Mesodermal cell (in vitro differentiated cells): ENCODE measurements around the gene OTOG.

ENCODE experiments used
- H3K27ac ChIP-seq: 2 replicates; pipeline ENCODE4 v1.7.0; 2013; ENCODE audit warnings: mild to moderate bottlenecking, low read depth, low read length, moderate library complexity; ENCODE audit not compliant: severe bottlenecking
- H3K36me3 ChIP-seq: 2 replicates; pipeline ENCODE4 v1.7.1; 2013; ENCODE audit warnings: mild to moderate bottlenecking, low read length, moderate library complexity; ENCODE audit not compliant: control insufficient read depth, insufficient read depth
- H3K4me1 ChIP-seq: one replicate; pipeline ENCODE4 v1.7.1; 2013; ENCODE audit warnings: mild to moderate bottlenecking, low read length; ENCODE audit not compliant: insufficient read depth, control insufficient read depth, poor library complexity, severe bottlenecking
- H3K4me3 ChIP-seq: 2 replicates; pipeline ENCODE4 v1.7.0; 2013; ENCODE audit warnings: low read length, control low read depth, mild to moderate bottlenecking; ENCODE audit not compliant: insufficient read depth, poor library complexity, severe bottlenecking; ENCODE audit errors: extremely low read depth
- H3K9me3 ChIP-seq: 2 replicates; pipeline ENCODE4 v1.7.1; 2013; ENCODE audit warnings: mild to moderate bottlenecking, low read length, moderate library complexity; ENCODE audit not compliant: control insufficient read depth
- WGBS, 2 experiments: methylation state at CpG; one replicate each; pipeline ENCODE4 v1.1.5; 2013; ENCODE audit warnings: missing lambda C conversion rate in 2 of 2; ENCODE audit not compliant: insufficient coverage in 2 of 2; 5-methylcytosine and 5-hydroxymethylcytosine counted together

Gene OTOG

DNA sequence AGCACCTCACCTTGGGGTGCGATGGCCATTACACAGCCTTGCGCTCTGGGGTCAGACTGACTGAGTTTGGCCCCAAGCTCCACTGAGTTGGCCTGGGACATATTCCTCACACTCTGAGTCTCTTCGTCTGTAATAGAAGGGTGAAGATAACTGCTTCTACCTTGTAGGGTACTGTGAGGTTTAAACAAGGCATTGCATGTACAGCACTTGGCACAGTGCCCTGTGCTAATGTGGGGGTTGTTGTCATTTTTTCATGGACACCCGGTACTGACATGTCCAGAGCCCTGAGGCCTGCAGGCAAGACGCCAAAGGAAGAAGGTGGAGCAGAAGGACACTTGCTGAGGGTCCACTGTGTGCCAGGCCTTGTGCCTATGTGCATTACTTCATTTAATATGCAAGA, 50.7 kb downstream of the OTOG start:
- H3K9me3 ChIP-seq, result no peaks in the 10 kb centered on the region
- 62 to 74% methylated on average over 4 to 5 of the region's 5 CpGs for WGBS, 2 experiments

DNA sequence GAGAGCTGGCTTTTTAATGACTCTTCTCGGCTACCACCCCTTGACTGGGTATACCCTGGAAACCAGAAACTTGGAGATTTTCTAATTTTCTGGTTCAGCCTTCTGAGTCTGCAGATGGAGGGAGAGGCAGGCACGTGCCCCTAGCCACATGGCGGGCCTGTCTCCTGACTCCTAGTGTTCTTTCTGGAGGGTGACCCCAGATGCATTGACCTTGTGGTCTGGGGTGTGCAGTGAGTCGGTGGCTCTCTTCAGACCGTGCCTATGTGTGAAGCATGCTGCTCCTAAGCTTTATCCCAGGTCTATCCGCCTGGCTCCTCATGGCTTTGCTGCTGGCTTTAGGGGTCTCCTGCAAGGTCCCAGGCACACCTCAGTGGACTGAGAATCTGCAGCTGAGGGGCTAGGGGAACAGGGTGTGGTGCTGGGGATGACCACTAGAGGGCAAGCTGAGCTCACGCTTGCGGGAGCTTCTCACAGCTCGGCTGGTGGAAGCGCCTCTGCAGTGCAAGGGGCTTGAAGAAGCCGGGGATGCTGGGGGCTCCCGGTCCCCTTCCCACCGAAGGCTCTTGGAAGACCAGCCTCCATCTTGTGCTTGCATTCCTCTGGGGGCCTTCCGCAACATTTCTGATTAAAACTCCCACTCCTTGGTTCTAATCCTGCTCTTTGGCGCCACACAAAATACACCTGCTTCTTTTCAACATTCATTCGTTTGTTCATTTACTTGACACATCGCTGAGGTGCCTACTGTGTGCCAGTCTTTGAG, 51.8 kb downstream of the OTOG start:
- 28 to 33% methylated on average over 16 of the region's 17 CpGs for WGBS, 2 experiments
- H3K4me1 ChIP-seq, result no peaks in the 10 kb centered on the region
- H3K36me3 ChIP-seq, result no peaks in the 10 kb centered on the region
- H3K27ac ChIP-seq, result no peak overlapping the region
- H3K9me3 ChIP-seq, result no peaks in the 10 kb centered on the region
- no peak overlapping the region for H3K4me3 ChIP-seq

More for the DNA sequence above, 50.7 kb downstream of the OTOG start:
- no peak overlapping the region for H3K4me3 ChIP-seq
- no peaks in the 10 kb centered on the region for H3K36me3 ChIP-seq
- H3K4me1 ChIP-seq, result no peaks in the 10 kb centered on the region
- H3K27ac ChIP-seq, result no peak overlapping the region

DNA sequence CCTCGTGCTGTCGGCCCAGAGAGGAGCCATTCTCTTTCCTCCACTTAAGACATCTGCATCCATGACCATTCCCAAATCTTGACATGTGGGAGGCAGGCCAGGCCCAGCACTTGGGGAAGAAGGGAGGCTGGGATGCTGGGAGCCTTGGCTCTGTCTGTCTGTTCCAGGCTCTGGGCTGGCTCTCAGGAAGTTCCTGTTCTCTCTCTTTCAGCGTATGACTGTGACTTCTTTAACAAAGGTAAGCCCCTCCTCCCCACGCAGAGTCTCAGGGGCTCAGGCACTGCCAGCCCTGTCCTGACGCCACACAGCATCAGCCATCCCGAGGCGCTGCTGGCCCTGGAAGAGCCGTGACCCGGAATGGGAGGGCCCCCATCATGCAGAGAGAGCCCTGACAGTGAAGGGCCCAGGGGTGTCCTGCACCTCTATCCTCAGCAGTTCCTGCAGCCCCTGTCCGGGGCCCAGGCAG, 52.4 kb downstream of the OTOG start:
- no peaks in the 10 kb centered on the region for H3K4me1 ChIP-seq
- H3K27ac ChIP-seq, result no peak overlapping the region
- no peaks in the 10 kb centered on the region for H3K9me3 ChIP-seq
- no peak overlapping the region for H3K4me3 ChIP-seq
- H3K36me3 ChIP-seq, result no peaks in the 10 kb centered on the region
- 71 to 72% methylated on average over 6 to 7 of the region's 10 CpGs for WGBS, 2 experiments

DNA sequence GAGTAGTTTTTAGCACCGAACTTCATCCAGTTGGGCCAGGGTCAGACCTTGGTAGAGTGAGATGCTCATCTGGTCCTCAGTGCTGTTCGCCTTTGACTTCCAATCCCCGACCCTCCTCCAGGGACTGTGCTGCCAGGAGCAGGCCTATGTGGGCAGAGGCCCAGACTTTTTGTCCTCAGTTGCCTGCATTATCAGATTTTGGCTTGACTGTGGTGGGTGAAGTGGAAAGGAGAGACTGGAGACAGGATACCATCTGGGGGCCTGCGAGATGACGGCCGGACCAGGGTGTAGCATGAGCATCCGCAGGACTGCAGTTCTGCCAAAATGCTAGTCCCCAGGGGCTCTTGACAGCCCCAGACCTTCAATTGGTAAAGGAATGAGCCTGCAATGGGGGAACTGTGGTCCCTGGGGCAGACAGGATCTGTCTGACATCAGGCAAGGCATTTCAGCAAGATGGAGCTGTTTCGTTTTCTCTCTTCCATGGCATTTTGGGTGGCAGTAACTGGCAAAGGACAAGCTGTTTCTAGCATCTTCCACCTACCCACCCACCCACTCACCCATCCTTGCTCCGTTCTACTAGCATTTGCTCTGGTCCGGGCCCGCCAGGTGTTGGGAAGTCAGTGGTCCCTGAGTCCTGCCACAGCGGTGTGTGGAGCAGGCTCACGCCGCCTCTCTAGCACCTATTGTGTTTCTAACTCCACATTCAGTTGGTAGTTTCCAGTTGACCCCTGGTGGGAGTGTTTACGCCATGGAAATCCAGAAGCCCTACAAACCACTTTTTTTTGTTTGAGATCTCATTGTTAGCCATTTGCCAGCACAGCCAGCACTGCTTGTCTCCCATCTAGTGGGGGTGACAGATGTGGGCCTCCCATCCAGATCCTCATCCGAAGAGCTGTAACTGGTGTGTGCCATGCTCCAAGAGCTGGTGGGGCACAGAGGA, 53.5 kb downstream of the OTOG start:
- H3K36me3 ChIP-seq, result no peaks in the 10 kb centered on the region
- no peak overlapping the region for H3K4me3 ChIP-seq
- no peaks in the 10 kb centered on the region for H3K9me3 ChIP-seq
- WGBS, 2 experiments, result 86 to 92% methylated on average over 13 to 15 of the region's 16 CpGs
- H3K4me1 ChIP-seq, result no peaks in the 10 kb centered on the region
- H3K27ac ChIP-seq, result no peak overlapping the region

DNA sequence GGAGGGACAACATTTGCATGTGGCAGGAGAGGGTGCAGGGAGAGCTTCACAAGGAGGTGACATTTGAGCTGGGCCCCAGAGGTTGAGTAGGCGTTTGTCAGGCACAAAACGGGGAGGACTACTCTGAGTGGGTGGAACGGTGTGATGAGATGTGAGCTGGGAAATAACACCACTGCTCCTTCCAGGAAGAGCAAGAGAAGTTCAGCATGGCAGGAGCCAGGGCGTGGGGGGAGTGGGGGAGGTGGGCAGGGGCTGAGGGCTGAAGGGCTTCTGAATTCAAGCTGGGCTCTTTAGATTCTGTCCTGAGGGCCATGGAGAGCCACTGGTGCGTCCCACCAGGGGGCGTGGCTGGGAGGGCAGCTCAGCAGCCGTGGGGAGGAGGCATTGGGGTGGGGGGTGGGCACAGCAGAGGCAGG, 54.2 kb downstream of the OTOG start:
- no peak overlapping the region for H3K27ac ChIP-seq
- 40 to 45% methylated on average over 4 to 5 of the region's 7 CpGs for WGBS, 2 experiments
- no peaks in the 10 kb centered on the region for H3K36me3 ChIP-seq

DNA sequence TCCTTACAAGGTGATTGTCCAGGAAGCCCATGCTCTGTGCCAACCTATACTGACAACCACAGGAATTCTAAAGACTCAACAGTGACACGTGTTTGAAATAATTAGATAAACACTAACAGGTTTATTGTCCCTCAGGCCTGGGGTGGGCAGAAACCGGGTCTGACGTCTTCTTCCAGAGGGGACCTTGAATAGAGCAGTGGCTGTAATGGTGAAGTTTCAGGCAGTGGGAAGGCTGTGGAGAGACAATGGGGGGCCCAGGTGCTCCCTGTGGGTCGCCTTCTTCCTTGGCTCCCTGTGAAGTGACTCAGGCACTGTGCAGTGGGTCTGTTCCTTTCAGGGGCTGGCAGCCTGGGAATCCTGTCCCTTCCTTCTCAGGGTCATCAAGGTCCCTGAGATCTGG, 54.6 kb downstream of the OTOG start:
- Histone ChIP-seq H3K4me1 (no peaks in the 10 kb centered on the region), H3K36me3 (no peaks in the 10 kb centered on the region), H3K4me3 (no peak overlapping the region), H3K27ac (no peak overlapping the region), H3K9me3 (no peaks in the 10 kb centered on the region)
- 73 to 79% methylated on average over 2 to 4 of the region's 4 CpGs for WGBS, 2 experiments

More for the DNA sequence above, 54.2 kb downstream of the OTOG start:
- H3K9me3 ChIP-seq, result no peaks in the 10 kb centered on the region
- H3K4me3 ChIP-seq, result no peak overlapping the region
- H3K4me1 ChIP-seq, result no peaks in the 10 kb centered on the region

DNA sequence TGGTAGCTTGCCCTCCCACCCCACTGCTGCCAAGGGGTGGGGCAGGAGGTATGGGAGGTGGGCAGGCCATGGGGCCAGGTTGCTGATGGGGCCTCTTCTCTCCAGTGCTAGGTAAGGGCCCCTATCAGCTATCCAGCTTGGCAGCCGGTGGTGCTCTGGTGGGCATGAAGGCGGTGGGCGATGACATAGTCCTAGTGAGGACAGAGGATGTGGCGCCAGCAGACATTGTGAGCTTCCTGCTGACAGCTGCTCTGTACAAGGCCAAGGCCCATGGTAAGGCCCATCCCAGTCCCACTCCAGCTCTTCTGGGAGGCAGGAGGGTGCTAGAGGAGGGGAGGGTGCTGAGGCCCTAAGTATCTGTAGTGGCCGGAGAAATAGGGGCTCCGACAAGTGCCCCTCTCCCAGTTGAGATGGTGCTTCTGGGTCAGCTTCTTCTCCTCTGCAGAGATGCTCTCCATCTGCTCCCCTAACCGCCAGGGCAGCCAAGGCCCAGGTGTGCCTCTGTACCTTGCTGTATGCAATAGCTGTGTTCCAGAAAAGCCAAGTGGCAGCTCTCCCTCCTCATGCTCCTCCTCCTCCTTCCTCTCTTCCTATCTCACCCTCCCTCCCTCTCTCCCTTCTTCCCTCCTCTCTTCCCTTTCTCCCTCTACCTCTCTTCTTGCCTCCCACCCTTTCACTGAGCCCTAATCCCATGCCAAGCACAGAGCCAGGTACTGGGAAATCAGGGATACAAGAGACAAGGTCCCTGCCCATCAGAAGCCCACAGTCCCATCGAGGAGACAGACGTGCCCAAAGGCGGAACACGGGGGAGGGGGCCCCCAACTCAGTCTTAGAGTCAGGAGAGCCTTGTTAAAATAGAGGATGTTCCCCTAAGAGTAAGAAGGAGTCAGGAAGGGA, 55.3 kb downstream of the OTOG start:
- WGBS, 2 experiments, result 94 to 96% methylated on average over 11 of the region's 11 CpGs

DNA sequence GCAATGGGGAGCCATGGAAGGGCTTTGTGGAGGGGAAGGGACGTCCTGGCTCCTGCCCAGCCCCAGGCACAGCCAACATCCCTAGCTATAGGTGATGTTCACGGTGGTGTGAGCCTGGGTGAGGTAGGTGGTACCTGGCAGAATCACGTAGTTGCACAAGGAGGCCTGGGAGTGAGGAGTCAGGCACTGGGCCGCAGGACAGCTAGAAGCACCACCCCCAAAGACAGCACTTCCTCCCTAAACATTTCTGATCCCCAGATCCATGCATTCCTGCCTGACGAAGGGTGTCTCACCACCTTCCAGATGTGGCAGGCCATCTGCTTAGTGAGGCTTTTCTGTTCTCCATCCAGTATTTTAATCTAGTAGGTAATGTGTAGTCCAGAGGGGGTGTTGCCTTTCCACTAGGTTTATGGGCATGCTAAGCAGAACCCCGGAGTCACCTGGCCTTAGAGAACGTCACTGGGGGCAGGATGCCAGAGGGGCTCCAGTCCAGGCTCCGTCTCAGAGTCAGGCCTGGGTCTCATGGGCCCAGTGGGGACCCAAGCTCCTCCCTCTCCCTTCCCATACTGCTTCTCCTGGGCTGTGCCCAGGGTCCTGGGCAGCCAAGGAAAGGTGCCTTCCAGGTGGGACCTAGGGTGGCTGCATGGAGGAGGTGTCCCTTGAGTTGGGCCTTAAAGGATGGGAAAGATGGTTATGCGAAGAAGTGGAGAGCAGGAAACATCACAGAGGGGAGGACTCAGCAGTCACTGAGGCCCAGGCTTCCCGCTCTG, 56.2 kb downstream of the OTOG start:
- Histone ChIP-seq H3K27ac (no peak overlapping the region), H3K36me3 (no peaks in the 10 kb centered on the region), H3K4me3 (no peak overlapping the region), H3K4me1 (no peaks in the 10 kb centered on the region), H3K9me3 (no peaks in the 10 kb centered on the region)
- WGBS, 2 experiments, result 79 to 87% methylated on average over 6 to 7 of the region's 10 CpGs

More for the DNA sequence above, 55.3 kb downstream of the OTOG start:
- Histone ChIP-seq H3K4me3 (no peak overlapping the region), H3K4me1 (no peaks in the 10 kb centered on the region), H3K36me3 (no peaks in the 10 kb centered on the region), H3K27ac (no peak overlapping the region), H3K9me3 (no peaks in the 10 kb centered on the region)

DNA sequence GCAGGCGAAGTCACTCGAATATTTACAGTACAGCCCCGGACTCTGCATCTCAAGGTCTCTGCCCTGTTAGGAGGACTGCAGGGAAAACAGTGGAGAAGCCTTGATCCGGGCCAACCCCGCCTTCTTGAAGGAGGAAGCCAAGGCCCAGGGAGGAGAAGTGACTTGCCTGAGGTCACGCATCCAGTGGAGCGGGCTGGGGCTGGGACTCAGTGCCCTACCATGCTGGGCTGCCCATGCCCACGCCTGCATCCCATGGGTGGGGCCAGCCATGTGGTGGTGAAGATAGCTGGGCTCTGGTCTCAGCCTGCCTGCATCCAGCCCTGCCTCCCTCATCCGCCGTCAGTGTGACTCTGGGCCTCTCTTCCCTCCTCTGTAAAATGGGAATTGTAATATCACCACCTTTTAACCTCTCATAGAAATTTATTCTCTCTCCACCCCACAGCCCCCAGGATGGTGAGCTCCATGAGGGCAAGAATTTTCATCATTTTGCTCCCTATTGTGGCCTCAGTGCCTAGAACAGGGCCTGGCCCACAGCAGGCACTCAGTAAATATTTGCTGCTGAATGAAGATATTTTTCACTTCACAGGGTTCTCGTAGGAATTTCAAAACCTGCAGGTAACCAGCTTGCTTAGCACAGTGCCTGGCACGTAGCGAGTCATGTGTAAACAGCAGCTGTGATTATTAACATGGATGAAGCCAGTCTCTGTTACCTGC, 57.3 kb downstream of the OTOG start:
- H3K4me1 ChIP-seq, result no peaks in the 10 kb centered on the region
- WGBS, 2 experiments, result 73 to 77% methylated on average over 9 to 10 of the region's 13 CpGs
- H3K9me3 ChIP-seq, result no peaks in the 10 kb centered on the region
- no peak overlapping the region for H3K4me3 ChIP-seq
- no peak overlapping the region for H3K27ac ChIP-seq
- no peaks in the 10 kb centered on the region for H3K36me3 ChIP-seq
